ENCODE measurements around the gene GLI2. TPM values are rescaled to one million over a fixed set of nuclear protein-coding genes. Genes with fewer than 3 reads are reported as not detected.
A peak's percentile ranks its signal among the peaks of the same experiment; 100 is the strongest.

Gene GLI2
- total and polyA plus RNA-seq, 2 donors from 2014 or later: 0.32 to 3.7 TPM

- H3K9ac ChIP-seq (ENCODE audit: low read length in 3 of 3): peak overlapping the region in 1 of 3 donors; percentile 15
- DNase-seq: peak in 4 of 5 donors; percentile 54 to 82 (median 68)
- FAIRE-seq: no peak
- peaks cover 0 to 6% (median 4%) of the 10 kb centered on the region in 3 donors for H3K4me1 ChIP-seq (ENCODE audit: control insufficient read depth in 2 of 3, insufficient read depth in 2 of 3, low read depth in 1 of 3, low read length in 3 of 3)
- H3K27me3 ChIP-seq (ENCODE audit: control insufficient read depth, insufficient read depth, low read length): peaks cover 3% of the 10 kb centered on the region
- H3K27ac ChIP-seq (ENCODE audit: low read depth in 2 of 2, low read length in 2 of 2): peak overlapping the region; percentile 56 to 60
- H3K9me3 ChIP-seq (ENCODE audit: control insufficient read depth in 2 of 3, insufficient read depth in 1 of 3, low read length in 3 of 3): no peaks in the 10 kb centered on the region
- H3K4me3 ChIP-seq (ENCODE audit: low read length in 3 of 3): peak overlapping the region; percentile 15 to 48 (median 19)
- H3K36me3 ChIP-seq (ENCODE audit: control insufficient read depth in 2 of 3, insufficient read depth in 3 of 3, low read length in 3 of 3): no peaks in the 10 kb centered on the region
- no peak for TF ChIP-seq CTCF (IDR thresholded peaks at IDR 0.05; ENCODE audit: borderline replicate concordance, extremely low read depth, insufficient read depth)
- intact Hi-C loops (cut with DNase I): no loop called here
Measured at GRCh38 chr2:120737340-120738101, 1.9 kb downstream of the GLI2 start.

- FAIRE-seq (no peak), DNase-seq (peak in 1 of 5 donors; percentile 58)
- H3K9me3 ChIP-seq (ENCODE audit: control insufficient read depth in 2 of 3, insufficient read depth in 1 of 3, low read length in 3 of 3): no peaks in the 10 kb centered on the region
- peak overlapping the region; percentile 56 to 60 for H3K27ac ChIP-seq (ENCODE audit: low read depth in 2 of 2, low read length in 2 of 2)
- H3K9ac ChIP-seq (ENCODE audit: low read length in 3 of 3): no peak overlapping the region
- H3K4me1 ChIP-seq (ENCODE audit: control insufficient read depth in 2 of 3, insufficient read depth in 2 of 3, low read depth in 1 of 3, low read length in 3 of 3): peaks cover 0 to 6% (median 4%) of the 10 kb centered on the region in 3 donors
- H3K4me3 ChIP-seq (ENCODE audit: low read length in 3 of 3): peak overlapping the region in 1 of 3 donors; percentile 19
- intact Hi-C loops (cut with DNase I): no loop called here
- H3K27me3 ChIP-seq (ENCODE audit: control insufficient read depth, insufficient read depth, low read length): peaks cover 3% of the 10 kb centered on the region
- H3K36me3 ChIP-seq (ENCODE audit: control insufficient read depth in 2 of 3, insufficient read depth in 3 of 3, low read length in 3 of 3): no peaks in the 10 kb centered on the region
- no peak for TF ChIP-seq CTCF (IDR thresholded peaks at IDR 0.05; ENCODE audit: borderline replicate concordance, extremely low read depth, insufficient read depth)
Measured at GRCh38 chr2:120738117-120738516, 2.4 kb downstream of the GLI2 start.

- Histone ChIP-seq H3K9me3 (ENCODE audit: control insufficient read depth in 2 of 3, insufficient read depth in 1 of 3, low read length in 3 of 3) (no peaks in the 10 kb centered on the region), H3K4me3 (ENCODE audit: low read length in 3 of 3) (no peak overlapping the region), H3K27ac (ENCODE audit: low read depth in 2 of 2, low read length in 2 of 2) (peak overlapping the region in 1 of 2 donors; percentile 45), H3K36me3 (ENCODE audit: control insufficient read depth in 2 of 3, insufficient read depth in 3 of 3, low read length in 3 of 3) (no peaks in the 10 kb centered on the region), H3K4me1 (ENCODE audit: control insufficient read depth in 2 of 3, insufficient read depth in 2 of 3, low read depth in 1 of 3, low read length in 3 of 3) (peaks cover 0 to 4% (median 3%) of the 10 kb centered on the region in 3 donors), H3K27me3 (ENCODE audit: control insufficient read depth, insufficient read depth, low read length) (peaks cover 3% of the 10 kb centered on the region), H3K9ac (ENCODE audit: low read length in 3 of 3) (no peak overlapping the region)
- TF ChIP-seq CTCF (IDR thresholded peaks at IDR 0.05; ENCODE audit: borderline replicate concordance, extremely low read depth, insufficient read depth): no peak
- DNase-seq (no peak), FAIRE-seq (no peak)
- intact Hi-C loops (cut with DNase I): no loop called here
Measured at GRCh38 chr2:120738786-120739437, 3.2 kb downstream of the GLI2 start.

All from kidney (tissue), 14 donors.